LNCAP (cell line): ENCODE measurements around the gene GRIK4.

Source experiments
- TF ChIP-seq, protein P1 (sequence below): fragments of 450-650 bp; IDR thresholded peaks from 2 replicates; pipeline ENCODE4 v1.5.1; 2017; ENCODE audit warnings: mild to moderate bottlenecking

GRIK4 gene

GRCh38 chr11:120517390-120517761 is 5.8 kb downstream of the GRIK4 start:
- TF ChIP-seq, protein P1, sequence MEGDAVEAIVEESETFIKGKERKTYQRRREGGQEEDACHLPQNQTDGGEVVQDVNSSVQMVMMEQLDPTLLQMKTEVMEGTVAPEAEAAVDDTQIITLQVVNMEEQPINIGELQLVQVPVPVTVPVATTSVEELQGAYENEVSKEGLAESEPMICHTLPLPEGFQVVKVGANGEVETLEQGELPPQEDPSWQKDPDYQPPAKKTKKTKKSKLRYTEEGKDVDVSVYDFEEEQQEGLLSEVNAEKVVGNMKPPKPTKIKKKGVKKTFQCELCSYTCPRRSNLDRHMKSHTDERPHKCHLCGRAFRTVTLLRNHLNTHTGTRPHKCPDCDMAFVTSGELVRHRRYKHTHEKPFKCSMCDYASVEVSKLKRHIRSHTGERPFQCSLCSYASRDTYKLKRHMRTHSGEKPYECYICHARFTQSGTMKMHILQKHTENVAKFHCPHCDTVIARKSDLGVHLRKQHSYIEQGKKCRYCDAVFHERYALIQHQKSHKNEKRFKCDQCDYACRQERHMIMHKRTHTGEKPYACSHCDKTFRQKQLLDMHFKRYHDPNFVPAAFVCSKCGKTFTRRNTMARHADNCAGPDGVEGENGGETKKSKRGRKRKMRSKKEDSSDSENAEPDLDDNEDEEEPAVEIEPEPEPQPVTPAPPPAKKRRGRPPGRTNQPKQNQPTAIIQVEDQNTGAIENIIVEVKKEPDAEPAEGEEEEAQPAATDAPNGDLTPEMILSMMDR, result no peak

DNA sequence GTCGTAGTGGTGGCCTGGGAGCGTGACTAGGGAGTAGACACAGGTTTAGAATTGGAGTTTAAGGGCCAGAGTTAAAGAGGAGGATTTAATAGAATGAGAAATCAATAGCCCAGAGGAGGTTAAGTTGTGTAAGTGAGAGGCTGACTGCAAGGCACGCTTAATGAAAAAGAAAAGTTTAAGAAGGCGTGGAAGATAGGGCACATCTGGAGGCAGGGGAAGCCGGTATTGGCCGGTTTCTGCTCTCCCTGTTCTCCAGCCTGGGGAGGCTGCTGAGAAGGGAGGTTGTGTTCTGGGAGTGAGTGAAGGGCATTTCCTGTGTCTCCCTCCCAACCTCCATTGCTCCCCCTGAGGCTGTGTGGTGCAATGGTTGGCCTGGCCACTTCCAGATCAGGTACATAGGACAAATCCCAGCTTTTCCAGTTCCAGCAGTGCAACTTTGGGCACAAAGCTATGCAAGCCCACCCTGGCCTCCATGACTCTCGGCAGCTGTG is 6.3 kb downstream of the GRIK4 start:
- TF ChIP-seq, protein P1, result no peak

DNA sequence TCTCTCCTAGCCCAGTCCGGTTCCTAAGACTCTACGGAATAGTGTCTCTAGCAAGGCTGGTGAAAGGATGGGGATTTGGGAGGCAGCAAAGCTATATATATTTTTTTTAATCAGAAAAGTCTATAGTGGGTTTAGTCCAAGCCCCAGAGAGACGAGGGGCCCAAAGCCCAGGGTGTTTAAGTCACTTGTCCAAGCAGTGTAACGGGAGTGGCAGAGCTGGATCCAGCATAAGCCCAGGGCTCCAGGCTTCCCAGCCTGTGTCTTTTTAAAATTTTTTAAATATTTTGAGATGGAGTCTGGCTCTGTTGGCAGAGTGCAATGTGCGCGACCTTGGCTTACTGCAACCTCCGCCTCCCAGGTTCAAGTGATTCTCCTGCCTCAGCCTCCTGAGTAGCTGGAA is 6.8 kb downstream of the GRIK4 start:
- TF ChIP-seq, protein P1, result no peak

DNA sequence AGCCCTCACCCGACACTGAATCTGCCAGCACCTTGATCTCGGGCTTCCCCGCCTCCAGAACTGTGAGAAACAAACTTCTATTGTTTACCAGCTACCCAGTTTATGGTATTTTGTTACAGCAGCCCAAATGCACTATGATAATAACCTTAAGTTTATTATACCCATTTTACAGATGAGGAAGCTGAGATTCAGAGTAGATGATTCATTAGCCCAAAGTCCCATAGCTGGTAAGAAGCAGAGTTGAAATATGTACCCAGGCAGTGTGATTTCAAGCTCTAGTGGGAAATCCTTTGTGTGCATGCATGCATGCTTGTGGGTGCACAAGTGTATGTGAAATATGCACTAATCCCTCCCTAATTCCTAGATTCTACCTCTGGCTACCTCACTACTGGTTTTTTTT is 7.9 kb downstream of the GRIK4 start:
- TF ChIP-seq, protein P1, result no peak

DNA sequence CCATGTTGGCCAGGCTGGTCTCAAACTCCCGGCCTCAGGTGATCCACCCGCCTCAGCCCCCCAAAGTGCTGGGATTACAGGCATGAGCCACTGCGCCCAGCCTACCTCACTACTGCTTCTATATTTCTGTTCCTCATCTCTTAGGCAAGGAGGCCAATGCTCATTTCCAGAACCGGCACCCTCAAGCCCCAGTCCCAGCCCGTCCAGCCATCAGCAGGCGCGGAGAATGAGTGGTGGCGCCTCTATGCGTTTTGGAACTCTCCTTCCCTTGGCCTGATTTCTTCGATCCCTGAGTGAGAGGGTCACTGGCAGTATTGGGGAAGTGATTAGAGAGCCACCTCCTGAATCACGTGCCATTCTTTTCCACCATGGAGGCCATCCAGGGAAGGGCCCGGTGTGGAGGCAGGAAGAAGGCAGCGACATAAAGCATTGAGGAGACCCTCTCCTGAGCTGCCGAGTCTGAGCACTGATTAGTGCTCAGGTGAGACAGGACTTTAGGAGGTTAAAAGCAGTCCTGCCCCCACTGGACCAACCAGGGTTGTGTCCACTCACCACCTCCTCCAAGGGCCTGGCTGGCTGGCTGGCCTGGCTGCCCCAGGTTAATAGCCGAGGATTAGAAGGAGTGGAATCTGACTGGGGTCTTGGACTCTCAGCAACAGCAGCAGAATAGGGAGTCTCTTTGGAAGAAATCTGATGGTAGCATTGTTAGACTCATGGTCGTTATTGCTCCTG is 8.7 kb downstream of the GRIK4 start:
- TF ChIP-seq, protein P1, result no peak

DNA sequence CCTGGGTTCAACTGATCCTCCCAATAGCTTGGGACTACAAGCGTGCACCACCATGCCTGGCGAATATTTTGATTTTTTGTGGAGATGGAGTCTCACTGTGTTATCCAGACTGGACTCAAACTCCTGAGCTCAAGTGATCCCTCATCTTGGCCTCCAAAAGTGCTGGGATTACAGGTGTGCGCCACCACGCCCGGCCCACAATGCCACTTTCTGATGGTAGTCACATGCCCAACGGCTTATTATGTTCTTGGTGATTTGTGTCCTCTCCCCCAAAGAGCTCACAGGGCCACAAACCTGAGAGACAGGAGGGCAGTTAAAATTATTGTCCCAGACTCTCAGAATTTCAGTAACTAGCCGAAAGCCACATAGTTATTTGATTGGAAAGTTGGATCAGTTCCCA is 9.6 kb downstream of the GRIK4 start:
- TF ChIP-seq, protein P1, result no peak

- TF ChIP-seq, protein P1, result no peak
These were observed 10.5 kb downstream of the GRIK4 start for GRCh38 chr11:120522021-120522420.

DNA sequence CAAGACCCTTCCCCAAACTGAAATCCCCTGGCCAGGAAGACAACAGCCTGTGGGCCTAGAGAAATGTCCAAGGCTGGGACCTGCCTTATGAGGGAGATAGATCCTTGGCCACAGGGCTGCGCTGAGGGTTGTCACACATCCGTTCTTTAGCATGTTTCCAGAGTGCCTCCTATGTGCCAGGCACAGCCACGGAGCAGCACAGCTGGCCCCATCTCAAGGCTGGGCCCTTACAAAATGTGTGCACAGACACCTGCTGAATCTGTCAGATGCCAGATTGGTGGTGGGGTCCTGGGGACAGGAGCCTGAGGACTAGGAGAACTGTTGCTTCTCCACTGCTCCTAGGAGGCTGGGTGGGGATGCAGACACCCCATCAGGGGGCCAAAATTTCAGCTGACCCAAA is 11.2 kb downstream of the GRIK4 start:
- TF ChIP-seq, protein P1, result no peak
